GM19395 (cell line): Measurements from ENCODE around the gene LAMA3.
"Not testable (repeated sequence)": the region's sequence is repeated elsewhere in the genome, so short reads cannot be mapped to it uniquely, and the experiment has no call there.

Experiments
- ATAC-seq: cut with Tn5 transposase; IDR thresholded peaks from one replicate; pipeline ENCODE4 v1.9.1; 2021; ENCODE audit warnings: mild to moderate bottlenecking, moderate library complexity; ENCODE audit not compliant: unreplicated experiment

The LAMA3 gene

DNA sequence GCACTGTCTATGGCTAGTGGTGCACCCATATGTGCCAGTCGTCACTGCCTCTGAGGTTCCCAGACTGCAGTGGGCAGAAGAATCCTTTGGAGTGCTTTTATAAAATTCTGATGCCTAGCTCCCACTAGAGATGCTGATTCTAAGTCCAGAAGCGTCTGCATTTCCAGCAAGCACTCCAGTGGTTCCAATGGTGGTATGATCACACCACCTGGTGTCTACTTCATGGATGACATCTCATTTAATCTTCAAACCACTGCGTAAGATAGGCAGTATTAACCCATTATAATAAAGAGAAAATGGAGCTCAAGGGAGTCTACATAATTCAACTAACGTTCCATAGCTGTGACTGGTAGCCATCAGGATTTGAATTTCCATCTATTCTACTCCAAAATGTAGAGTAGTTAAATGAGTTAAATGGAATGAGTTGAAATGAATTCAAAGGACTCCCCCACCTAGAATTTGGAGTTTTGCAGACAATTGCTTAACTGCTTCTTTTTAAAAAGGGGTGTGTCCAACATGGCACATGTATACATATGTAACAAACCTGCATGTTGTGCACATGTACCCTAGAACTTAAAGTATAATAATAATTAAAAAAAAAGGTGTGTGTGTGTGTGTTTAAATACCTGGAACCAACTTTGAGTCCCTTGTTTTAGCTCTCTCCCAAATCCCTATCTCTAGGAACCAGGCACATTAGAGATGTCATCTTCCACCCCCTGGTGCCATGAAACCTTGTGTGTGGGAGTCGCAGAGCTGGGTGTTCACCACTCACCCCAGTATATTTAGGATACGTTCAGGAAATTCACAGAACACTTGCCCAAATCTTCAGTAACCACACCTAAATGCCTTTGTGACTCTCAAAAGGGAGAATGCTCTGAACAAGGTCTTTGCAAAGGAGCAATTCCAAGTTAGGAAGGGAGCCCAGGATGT, 14.1 kb downstream of the LAMA3 start:
- no peak for ATAC-seq

DNA sequence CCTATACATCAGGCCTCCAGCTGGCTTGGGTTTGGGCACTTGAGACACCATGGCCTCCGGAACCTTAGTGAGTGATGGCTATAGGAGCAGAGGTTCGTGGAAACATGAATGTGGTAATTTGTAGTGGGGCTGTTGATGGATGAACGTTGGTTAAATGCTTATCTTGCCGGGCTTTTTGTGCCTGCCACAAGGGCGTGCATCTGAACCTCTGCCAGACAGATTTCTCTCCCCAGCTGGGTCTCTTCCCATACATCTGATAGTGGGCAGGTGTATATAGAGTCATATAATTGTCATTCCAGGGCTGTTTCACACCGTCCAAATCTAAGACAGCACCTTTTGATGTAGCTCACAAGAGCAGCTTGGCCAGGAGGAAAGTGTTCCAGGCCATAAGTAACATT, 14.7 kb downstream of the LAMA3 start:
- no peak for ATAC-seq

DNA sequence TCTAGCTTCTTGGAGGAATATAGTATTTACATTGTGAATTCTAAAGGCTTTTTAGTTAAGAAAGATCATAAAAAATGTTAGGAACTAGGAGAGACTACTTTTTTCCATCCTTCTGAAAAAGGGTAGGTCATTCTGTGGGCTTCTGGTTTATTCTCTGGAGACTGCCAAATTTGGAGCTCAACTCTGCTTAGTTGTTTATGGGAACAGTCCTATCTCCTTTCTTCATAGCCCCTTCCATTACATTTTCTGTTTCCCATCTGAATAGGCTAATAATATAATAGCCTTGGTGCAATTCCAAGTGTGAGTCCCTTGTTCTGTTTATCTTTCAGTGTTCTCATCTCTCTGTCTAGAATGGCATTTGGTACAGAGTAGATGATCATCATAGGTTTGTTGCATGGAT, 15.6 kb downstream of the LAMA3 start:
- ATAC-seq: no peak

DNA sequence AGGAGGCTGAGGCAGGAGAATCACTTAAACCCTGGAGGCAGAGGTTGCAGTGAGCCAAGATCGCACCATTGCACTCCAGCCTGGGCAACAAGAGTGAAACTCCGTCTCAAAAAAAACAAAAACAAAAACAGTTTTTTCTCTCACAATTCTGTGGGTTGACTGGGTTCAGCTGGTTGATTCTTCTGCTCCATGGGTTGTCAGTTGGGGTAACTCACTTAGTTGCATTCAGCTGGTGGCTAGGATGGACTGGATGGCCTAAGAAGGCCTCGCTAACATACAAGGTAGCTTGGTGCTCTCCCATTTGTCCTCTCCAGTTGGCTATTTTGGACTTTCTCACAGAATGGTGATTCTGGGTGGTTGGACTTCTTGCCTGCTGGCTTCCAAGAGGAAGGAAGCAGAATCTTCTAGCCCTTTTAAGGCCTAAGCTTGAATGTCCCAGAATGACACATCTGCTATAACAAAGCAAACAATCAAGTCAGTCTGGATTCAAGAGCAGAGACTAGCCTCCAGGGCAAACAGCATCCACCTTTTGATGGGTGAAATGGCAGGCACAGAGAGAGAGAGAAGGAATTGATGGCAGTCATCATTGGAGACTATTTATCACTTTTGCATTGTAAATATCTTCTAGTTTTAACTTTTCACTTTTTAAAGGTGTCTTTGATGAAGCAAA, 17.9 kb downstream of the LAMA3 start:
- no peak for ATAC-seq

DNA sequence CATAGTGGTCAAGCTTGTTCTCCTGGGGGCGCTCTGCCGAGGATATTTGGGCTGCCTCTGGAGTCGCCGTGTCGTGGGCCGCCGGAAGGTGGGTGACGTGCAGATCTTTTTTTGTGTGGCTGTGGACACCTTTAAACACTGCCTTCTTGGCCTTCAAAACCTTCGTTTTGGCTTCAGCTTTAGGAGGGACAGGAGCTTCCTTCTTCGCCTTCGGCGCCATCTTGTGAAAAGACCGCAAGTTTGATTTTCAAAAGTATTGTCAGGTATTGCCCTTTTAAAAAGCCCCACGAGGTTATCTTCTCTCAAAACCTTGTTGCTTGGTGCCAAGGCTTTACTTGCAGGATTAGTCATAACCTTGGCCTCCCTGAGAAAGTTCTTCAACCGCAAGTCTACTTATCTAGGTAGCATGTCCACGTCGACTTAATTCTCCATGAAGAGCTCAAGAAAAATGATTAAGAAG, 20.8 kb downstream of the LAMA3 start:
- ATAC-seq: no peak

DNA sequence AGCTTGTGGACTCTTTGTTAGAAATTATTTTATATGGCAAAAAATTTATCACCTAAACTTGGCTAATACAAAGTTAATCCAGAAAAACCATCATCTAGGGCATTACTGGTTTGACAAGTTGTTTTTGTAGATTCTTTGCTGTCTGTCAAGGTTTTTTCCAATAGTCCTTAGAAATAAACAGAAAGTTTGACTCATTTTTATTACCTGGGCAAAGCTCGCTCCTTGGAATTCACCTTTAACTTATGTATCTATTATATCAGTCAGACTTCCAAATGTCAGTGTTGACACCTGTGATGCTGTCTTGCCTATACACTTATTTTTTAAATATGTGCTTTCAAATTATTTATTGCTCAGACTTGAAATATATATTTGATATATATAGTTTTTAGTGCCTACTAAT, 21.7 kb downstream of the LAMA3 start:
- ATAC-seq: no peak

DNA sequence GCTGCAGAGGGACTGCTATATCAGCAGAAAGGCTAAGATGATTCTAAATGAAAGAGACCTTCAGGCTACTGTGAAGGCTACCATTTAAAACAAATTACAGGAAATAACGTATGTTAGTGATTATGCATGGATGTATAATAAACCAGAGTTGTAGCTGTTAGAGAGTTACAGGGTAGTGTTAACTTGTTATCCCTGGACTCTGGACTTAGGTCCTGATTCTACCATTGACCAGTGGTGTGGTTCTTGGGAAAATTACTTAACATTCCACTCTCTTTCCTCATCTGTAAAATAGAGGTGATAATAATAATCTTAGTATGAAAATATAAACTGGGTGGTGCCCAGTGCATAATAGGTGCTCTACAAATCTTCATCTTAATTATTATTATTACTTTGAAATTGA, 22.2 kb downstream of the LAMA3 start:
- no peak for ATAC-seq

DNA sequence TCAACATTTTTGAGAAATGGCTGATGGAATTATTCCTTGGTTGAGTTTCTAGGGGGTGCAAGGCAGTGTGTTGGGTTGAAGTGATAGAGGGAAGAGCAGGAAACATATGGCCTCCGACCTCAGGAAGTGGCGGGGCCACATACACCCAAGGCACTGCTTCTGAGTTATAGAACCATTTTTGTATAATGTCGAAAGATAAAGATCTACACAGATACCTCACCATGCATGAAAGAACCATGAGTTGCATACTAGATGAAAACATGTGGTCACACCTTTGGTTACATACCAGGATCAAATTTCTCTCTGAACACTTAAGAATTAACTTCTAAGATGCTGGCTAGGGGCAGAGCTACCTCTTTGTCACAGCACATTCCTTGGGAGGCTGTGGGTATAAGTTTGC, 23.2 kb downstream of the LAMA3 start:
- no peak for ATAC-seq

DNA sequence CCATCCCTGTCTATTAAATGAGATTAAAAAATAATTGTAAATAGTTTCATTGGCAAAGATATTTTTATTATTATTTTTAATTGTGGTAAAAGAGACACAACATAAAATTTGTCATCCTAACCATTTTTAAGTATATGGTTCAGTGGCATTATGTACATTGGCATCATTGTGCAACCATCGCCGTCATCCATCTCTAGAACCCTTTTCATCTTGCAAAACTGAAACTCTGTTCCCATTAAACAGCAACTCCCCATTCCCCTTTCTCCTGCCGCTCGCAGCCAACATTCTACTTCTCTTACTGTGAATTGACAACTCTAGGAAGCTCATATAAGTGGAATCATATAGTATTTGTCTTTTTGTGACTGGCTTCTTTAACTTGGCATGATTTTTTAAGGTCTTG, 25.3 kb downstream of the LAMA3 start:
- ATAC-seq: no peak

DNA sequence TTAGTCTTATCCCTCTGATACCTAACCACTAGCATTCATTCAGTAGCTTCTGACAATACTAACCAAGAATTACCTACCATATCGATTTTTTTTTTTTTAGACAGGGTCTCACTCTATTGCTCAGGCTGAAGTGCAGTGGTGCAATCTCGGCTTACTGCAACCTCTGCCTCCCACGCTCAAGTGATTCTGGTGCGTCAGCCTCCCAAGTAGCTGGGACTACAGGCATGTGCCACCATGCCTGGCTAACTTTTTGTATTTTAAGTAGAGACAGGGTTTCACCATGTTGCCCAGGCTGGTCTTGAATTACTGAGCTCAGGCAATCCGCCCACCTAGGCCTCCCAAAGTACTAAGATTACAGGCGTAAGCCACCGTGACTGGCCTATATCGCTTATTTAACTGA, 26.8 kb downstream of the LAMA3 start:
- not testable (repeated sequence) for ATAC-seq

DNA sequence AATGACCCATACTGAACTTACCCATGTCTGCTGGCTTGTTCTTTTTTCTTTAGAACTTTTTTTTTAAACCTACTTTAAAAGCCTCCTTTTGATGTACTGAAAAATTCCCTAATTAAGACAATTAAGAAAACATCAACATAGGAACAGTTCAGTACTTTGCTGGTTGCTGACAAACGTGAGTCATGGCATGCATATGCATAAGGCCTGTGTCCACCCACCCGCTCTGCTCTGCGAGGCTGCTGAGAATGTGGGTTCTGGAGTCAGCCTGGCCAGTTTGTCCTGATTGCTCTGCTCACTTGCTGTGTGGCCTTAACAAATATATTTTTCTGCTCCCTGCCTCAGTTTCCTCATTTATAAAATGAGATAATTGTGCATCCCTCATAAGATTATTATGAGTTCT, 27.3 kb downstream of the LAMA3 start:
- ATAC-seq: no peak

DNA sequence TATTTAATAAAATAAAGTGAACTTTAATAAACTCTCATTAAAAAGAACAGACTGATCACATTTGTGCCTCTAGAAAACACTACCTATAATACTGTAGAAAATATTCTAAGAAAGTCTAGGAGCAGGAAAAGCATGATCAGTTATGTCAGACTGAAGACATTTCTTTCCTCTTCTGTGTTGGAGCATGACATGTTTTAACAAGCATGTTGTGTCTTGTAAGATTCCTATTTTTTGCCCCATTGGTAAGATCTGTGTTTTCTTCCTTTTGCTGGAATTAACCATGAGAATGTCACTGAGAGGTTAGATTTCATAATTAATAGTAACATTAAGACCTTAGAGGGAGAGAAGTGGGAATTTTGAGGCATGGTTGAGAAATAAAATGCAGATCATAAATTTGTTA, 27.7 kb downstream of the LAMA3 start:
- no peak for ATAC-seq

DNA sequence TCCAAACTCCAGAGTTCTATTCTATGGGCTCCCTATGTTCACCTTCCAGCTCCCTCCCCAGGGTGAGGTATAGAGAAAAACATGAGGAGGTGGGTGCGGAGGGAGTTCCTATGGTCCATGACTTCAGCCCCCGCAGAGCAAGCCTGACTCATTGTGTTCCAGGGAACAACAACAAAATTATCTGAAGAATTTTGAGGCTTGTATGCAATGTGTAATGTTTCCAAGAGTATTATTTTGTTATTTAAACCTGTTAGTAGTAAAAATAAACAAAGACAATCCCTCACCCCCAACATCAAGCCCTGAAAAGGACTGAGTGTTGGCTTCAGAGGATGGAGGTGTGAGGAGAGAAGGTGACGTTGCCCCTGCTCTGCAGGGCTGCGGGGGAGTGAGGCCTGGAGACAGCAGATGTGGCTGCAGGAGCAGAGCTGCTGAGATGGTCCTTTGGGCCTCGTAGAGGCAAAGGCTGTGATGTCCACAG, 29.0 kb downstream of the LAMA3 start:
- no peak for ATAC-seq

DNA sequence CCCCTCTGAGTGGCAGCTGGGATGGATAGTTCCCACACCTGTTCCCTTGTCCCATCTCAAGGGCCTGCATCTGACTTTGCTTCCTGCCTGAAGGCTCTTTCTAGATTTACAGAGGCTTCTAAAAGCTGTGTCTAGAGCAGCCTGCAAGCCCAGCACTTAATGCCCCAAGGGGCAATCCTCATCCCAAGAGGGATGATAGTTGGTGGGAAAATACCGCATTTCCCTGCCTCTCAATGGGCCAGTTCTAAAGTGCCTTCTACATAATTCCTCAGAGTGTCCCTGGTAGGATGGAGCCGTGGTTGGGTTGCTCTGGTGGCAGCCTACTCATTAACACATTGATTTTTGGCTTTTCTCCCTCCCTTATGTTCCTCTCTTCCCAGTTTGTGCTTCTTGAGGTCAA, 29.5 kb downstream of the LAMA3 start:
- ATAC-seq: no peak

DNA sequence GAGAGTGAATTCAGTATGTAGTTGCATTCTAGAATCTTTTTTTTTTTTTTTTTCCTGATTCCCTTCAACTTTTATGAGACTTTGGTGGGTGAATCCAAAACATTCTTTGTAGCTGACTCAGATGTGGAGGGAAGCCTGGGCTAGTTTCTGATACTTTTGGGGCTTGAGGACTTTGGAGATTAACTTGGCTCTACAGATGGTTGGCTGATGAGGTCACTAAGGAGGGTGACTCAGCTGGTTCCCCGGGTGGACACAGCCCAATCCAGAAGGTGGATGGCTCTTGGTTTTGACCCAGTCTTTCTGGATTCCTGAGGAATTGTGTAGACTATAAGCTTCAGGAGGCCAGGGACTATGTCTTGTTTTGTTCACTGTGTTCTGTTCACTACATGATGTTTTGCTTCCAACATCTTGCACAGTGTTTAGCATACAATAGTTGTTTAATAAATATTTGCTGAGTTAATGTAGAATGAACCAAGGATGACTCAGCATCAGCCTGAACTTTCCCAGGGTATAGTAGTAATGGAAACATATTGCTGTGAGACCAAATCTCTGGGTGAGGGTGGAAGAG, 30.5 kb downstream of the LAMA3 start:
- no peak for ATAC-seq

DNA sequence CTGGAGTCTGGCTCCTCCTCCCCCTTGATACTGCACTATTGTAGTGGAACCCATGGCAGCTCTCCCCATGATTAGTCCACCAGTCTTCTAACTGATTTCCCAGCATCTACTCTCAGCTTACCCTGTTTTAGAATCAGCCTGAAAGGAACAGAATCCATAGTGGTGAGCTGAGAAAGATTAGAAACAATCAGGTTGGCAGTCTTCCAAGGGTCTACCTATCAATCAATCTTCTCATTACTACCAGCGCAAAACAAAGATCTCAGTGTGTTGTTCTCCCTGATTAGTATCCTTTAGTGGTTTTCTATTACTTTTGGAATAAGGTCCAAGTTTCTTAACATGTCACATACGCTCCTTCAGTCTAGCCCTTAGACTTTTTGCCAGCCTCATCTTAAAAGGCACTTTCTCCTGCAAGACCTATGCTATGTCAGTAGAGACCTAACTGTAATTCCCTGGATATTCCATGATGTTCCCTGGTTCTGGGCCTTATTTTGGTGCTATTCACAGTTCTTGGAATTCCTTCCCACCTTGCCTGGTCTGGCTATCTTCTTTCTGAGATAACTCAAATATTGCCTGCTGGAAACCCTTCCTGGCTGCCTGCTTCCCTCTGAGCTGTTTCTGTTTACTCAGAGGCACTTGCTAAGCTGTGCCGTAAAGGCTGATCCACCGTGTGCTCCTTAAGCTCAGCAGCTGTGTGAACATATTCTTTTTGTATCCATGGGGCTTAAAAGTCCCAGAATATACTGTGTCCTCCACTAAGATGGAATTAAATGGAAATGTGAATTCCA, 32.6 kb downstream of the LAMA3 start:
- no peak for ATAC-seq

DNA sequence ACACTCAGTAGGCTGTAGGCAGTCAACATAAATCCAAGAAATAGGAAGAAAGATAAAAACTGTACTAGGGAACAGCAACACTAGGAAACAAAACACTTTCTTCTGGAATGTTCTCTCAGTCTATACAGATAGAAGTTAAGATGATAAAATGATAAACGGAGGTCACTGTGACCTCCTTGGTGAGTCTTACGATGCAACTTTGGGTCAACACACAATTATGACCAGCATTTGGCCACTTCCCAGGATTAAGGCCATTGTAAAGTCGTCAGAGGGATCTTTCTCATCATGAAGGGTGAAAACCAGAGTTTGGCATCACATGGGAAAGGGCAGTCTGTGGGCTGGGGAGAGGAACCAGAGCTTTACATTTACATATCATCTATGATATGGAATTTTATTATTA, 33.4 kb downstream of the LAMA3 start:
- no peak for ATAC-seq

DNA sequence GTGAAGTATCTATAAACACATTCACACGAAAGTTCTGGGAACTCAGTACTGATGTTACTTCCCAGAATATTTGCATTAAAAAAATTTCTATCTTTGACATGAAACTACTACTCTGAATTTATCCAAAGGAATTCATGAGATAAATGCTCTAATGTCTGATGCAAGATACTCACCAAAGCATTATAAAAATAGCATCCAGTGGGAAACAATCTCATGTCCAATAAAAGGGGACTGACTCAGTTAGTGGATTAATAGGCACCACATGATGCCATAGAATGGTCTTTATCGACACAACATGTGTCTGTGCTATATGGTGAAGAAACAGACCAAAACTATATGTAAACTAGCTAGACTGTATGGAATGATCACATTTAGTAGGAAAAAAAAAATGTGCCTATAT, 33.9 kb downstream of the LAMA3 start:
- no peak for ATAC-seq

DNA sequence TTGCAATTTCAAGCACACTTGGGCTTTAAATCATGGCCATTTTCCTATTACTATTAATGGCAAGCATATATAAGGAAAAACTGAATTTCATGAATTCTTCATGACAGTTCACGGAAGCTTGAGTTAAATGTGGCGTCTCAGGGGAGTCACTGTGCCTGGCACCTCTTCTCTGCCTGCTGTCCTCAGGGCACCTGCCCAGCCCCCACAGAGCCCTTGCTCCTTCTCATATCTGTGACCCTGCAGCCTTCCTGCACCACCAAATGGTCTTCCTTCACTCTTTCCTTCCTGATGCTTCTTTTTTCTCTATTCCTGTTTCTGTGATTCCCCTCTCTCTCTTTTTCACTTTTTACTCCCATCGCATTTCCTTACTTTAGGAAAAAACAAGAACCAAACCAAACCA, 35.4 kb downstream of the LAMA3 start:
- no peak for ATAC-seq

DNA sequence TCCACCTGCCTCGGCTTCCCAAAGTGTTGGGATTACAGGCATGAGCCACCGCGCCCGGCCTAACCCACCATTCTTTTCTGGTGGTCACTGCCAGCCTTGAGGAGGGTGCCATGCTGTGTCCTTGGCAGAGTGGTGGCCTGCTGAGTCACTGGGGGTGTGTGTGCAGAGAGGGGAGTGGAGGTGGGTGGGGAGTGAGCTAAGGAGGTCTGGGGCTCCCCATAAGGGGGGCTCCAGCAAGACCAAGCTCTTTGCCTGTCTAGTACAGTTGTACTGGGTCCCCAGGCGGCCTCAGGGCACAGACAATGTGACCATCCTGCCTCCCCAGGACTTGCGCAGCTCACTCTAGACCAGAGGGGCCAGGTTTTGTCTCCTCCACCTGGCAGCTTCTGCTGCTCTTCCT, 36.1 kb downstream of the LAMA3 start:
- ATAC-seq: no peak
